Suprapubic skin (tissue), 3 donors: Measurements from ENCODE around the gene RTEL1.

ENCODE experiments used
- EP300 ChIP-seq: sonication (generic); formaldehyde crosslinking; IDR thresholded peaks from one replicate; pipeline ENCODE4 v1.6.1; 2017; ENCODE audit warnings: antibody characterized with exemption
- POLR2A ChIP-seq, 2 donors: fragments of 450-650 bp; IDR thresholded peaks; one replicate each; pipeline ENCODE4 v1.6.1; 2017; ENCODE audit warnings: antibody characterized with exemption in 2 of 2, mild to moderate bottlenecking in 2 of 2, moderate library complexity in 2 of 2
- TF ChIP-seq, protein P1 (sequence below), 2 donors: fragments of 200-600 bp in 1 of 2; fragments of 450-650 bp in 1 of 2; sonication (generic) in 1 of 2; IDR thresholded peaks; one replicate each; pipeline ENCODE4 v1.5.1; 2016 to 2019; ENCODE audit warnings: antibody characterized with exemption in 2 of 2, mild to moderate bottlenecking in 1 of 2, moderate library complexity in 1 of 2

DNA sequence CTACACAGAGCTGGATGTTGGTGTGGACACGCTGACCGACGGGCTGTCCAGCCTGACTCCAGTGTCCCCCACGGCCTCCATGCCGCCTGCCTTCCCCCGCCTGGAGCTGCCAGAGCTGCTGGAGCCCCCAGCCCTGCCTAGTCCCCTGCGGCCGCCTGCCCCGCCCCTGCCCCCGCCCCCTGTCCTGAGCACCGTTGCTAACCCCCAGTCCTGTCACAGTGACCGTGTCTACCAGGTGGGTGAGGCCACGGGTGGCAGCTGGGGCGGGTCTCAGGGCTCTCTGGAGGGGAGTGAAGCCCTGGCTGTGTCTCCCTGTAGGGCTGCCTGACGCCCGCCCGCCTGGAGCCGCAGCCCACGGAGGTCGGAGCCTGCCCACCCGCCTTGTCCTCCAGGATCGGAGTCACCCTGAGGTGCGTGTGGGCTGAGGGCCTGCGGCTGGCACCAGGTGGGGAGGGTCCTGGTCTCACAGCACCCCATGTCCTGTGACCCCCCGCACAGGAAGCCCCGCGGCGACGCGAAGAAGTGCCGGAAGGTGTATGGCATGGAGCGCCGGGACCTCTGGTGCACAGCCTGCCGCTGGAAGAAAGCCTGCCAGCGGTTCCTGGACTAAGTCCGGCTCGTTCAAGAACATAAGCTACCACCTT, 84.4 kb downstream of the RTEL1 start:
- TF ChIP-seq, protein P1, sequence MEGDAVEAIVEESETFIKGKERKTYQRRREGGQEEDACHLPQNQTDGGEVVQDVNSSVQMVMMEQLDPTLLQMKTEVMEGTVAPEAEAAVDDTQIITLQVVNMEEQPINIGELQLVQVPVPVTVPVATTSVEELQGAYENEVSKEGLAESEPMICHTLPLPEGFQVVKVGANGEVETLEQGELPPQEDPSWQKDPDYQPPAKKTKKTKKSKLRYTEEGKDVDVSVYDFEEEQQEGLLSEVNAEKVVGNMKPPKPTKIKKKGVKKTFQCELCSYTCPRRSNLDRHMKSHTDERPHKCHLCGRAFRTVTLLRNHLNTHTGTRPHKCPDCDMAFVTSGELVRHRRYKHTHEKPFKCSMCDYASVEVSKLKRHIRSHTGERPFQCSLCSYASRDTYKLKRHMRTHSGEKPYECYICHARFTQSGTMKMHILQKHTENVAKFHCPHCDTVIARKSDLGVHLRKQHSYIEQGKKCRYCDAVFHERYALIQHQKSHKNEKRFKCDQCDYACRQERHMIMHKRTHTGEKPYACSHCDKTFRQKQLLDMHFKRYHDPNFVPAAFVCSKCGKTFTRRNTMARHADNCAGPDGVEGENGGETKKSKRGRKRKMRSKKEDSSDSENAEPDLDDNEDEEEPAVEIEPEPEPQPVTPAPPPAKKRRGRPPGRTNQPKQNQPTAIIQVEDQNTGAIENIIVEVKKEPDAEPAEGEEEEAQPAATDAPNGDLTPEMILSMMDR (IDR thresholded peaks at IDR 0.05) = no peak
- TF ChIP-seq POLR2A (IDR thresholded peaks at IDR 0.05) (no peak), EP300 (no peak)
